GM18861 (cell line): ENCODE data around the gene B3GALNT2.
"Not testable (repeated sequence)": the region's sequence is repeated elsewhere in the genome, so short reads cannot be mapped to it uniquely, and the experiment has no call there.

Experiments
- ATAC-seq: cut with Tn5 transposase; IDR thresholded peaks from one replicate; pipeline ENCODE4 v1.9.1; 2021; ENCODE audit not compliant: unreplicated experiment

B3GALNT2 gene

DNA sequence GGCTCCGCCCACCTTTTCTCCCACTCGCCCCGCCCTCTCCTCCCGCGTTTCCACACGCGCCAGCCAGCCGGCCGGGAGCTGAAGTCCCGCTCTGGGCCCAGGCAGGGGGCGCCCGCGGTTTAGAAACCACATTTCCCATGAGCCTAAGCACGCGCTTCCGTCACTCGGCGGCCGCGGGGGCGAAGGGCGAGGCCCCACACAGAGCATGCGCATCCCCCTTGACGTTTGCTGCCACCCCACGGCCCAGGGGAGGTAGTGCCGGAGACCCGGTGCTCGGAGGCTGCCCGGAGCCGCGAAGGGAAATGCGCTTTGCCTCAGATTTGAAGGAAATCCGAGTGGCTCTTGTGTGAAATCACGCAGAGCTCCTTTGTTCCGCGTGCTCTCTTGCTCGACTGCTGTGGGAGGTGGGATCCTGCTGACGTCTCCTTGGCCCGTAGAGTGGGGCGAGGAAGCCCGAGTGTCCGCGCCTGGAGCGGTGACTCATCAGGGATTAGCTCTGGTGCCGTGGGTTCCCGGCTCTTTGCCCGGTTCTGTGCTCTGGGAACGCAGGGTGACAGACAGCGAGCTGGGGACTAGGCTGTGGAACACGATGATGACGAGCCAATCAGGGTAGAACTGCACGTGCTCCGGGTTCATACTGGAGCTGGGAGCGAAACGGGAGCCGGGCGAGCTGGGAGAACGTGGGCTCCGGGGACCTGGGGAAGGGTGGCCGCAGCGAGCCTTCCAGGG is 406 bp upstream of the B3GALNT2 start:
- ATAC-seq: peak; percentile 68

DNA sequence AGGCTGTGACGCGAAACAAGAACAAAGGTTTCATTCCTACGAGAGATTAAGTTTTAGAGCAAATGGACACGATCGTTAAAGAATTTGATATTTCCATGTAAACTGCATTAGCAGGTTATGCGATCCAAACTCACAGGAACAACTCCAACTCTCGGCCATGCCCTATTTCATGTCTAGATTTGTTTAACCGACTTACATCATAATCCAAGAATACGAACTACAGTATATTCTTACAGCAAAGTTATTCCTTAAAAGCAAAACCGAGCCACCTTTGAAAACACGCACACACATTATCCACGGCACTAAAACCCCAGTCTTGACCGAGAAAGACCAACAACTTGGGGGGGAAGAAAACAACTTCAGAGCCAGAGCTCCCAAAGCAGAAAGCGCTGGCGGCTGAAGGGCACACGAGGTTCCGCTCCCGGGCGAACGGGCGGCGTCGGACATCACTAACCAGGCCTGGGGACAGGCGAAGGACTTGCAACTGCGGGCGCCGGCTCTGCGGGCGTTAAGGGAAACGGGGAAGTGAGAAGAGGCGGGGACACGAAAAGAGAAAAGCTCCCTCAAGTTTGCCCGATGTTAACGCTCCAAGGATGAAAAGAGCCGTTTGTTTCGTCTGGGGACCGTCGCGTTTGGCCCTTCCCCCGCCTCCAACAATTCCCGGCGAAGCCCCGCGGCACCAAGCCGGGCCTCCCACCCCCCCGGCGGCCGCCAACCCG is 690 bp downstream of the B3GALNT2 start:
- ATAC-seq: peak; percentile 0

DNA sequence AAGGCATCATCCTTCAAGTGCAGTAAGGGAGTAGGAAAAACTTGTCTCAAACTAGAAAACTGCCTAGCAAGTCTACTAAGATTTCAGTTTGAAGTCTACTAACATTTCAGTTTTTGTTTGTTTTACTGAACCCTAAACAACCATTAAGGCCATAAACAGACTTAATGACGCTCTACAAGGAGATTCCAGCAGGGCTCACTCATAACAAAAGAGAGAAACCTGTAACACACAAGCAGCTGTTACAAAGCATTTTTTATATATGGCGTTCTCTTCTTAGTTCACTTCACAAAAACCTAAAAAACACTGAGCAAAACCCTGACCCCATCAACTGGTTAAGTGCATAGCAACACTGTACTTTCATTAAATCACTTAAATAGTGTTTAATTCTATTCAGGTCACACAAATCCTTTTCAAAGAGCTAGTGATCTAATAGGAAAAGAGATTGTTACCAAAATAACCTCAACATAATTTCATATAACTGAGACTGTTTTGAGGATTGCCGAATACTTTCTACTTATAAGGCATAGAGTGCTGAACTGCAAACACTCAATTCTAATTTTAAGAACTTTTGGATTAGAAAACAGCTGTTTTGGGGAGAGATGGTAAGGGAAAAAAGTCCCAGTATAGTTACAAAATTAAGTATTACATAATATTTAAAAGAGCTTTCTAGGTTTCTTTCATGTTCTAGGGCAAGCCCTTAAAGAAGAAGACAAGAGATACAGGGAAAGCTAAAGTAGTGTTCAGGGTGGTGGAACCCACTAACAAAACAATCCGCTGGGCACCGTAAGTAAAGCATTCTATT is 1.4 kb downstream of the B3GALNT2 start:
- ATAC-seq: no peak

DNA sequence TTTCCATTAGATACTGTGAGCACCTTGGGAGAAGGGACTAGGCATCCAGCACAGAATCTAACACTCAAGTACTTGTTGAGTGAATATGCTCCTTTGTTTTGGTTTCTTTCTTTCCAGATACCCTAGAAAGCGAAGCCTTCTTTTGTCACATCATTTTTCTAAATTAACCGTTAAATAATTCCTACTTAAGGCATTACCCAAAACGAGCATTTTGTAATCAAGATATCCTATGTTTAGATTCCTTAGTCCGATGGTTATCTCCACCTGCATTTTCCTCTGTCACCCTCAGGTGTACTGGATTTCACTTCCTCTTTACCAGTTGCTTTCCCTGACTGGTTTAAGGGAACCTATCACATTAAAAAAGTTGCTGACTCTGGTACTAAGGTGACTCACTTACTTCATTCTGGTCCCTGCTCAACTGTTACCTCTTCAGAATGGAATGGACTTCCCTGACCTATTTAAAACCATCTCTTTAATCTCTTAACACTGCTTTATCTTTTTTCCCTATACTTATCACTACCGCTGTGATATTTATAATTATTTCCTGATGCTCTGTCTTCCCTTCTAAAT is 3.2 kb downstream of the B3GALNT2 start:
- ATAC-seq: no peak

DNA sequence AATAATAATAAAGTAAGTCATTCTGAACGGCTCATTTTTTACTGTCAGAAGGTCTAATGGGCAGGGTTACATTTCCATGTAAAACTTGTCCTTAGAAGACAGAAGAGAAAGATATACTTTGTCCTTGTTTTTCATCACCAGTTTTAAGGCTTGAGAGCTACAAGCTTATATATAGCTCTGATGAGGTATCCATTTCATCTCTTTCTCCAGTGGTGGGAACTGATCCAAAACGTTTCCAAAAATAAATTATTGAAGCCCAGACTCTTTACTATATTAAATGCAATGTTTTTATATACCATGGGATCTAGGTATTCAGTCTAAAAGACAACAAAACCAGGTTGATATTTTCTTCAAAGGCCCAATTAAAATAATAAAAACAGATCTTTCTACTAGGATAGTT is 8.7 kb downstream of the B3GALNT2 start:
- no peak for ATAC-seq

DNA sequence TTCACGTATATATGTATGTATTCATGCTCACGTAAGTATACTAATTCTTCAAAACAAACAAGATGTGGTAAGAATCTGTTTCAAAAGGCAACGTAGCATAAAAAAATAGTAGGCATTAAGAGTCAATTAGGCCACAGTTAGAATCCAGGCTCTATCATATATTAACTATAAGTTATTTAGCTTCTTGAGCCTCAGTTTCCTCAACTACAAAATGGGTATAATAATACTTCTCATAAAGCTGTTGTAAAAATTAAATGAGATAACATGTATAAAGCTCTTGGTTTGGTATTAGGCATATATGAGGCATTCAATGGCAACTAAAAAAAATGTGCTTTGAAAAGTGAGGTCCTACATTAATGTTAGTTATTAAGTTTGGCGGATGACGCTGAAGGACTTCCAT is 9.2 kb downstream of the B3GALNT2 start:
- no peak for ATAC-seq

DNA sequence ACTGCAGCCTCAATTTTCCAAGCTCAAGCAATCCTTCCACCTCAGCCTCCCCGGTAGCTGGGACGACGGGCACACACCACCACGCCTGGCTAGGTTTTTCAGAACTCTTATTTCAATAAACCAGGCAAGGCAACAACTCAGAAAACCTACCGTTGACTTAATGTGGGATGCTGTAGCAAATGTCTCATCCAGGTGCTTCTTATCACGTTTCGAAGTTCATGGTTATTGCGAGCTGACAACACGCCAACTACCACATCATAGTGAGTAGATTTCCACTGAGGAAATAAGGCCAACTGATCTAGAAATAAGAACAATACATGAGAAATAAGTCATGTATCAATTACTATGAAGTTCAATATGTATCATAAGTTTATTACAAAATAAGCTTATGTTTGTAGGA is 9.7 kb downstream of the B3GALNT2 start:
- no peak for ATAC-seq

DNA sequence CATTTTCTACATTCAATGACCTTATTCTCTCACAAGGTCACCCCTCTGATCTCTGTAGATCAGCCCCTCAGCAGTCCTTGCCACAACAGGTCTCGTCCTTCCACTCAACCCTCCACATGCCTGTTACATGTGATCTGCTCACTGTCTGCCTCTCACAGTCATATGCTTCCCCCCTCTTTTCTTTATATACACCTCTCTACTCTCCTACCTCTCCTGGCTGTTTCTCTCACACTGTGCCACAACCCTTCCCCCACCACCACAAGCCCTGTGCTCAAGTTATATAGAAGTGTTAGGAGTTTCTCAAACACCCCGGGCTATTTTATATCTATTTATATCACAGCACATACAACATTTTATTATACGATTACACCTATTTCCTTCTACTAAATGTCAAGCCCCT is 12.6 kb downstream of the B3GALNT2 start:
- ATAC-seq: no peak

DNA sequence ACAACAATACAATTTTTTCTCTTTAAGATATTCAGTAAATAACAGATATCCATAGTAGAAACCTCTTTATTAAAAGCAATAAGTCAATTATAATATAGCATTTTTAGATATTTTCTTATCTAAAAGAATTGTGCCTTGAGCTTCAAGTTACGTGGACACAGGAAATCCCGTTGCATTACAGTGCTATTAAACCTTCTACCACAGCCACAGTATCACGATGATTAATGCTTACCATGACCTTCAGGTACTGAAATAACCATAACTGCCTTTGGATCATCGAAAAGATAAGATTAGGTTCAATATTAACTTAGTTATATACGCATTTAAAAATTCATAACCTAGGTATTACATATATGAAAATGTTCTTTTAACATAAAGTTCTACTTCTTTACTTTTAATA is 17.9 kb downstream of the B3GALNT2 start:
- no peak for ATAC-seq

DNA sequence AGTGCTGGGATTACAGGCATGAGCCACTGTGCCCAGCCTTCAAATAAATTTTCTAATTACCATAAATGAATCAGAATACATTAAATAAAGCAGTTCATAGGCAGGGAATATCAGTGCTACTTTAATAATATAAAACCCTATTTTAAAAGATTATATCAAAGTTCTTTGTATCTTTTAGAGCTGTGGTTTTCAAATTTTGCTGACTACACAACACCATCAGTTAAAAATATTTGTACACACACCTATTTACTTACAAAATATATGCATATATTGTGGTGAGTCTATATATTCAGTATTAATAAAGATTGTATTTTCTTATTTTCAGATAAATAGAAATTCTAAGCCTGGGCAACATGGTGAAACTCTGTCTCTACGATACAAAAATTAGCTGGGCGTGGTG is 18.7 kb downstream of the B3GALNT2 start:
- no peak for ATAC-seq

DNA sequence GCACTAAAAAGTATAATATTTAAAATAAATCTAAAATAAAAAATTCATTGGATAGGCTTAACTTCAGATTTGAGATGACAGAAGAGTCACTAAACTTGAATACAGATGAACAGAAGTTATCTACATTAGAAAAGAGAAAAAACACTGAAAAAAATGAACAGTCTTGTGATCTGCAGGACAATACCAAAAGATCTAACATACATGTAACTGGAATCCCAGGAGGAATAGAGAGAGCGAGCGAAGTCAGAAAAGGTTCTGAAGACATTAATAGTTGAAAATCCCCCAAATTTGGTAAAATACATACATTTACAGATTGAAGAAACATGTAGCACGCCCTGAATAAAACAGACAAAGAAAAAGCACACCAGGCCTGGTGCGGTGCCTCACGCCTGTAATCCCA is 21.2 kb downstream of the B3GALNT2 start:
- no peak for ATAC-seq

DNA sequence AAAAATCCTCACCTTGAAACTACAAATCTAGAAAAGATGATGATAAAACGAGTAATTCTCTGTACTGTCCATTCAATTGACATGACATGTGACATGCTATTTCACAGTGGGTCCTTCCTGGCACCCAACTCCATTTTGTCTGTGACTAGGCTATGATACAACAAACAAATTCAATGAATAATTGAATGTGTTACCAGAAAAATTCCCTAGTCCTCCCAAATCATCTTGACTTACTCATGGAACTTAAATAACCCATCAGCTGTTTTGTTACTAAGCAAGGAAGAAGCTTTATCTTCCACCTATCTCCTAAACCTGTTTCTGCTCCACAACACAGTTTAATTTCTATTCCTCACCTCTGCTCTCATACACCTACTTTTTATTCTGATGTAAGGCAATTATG is 30.4 kb downstream of the B3GALNT2 start:
- ATAC-seq: no peak

DNA sequence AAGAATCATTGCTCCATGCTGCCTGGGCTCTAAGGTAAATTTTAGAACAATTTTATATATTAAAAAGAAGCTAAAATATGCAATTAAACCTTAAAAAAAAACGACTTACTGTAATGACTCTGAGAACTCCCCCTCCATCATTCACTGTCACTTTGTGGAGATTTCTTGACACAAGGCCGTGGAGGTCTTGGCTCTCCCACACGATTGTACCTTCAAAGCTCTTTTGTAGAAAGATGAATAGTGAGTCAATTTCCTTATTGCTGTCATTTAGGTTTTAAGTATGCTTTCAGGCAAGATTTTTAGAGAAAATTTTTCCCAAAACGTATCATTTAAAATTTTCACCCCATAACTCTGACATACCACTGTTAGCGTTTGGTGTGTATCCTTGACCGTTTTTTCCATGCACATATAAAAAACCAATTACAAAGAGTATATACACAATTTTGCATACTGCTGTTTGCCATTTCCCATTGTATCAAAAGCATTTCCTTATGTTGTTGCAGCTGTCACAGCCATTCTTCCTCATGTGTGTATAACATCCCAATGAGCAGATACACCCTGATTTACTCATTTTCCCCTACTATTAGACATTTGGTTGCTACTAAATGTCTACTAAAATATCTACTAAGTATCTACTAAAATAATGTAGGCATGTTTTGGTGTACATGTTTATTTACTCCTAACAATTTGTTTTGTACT is 33.4 kb downstream of the B3GALNT2 start:
- ATAC-seq: no peak

DNA sequence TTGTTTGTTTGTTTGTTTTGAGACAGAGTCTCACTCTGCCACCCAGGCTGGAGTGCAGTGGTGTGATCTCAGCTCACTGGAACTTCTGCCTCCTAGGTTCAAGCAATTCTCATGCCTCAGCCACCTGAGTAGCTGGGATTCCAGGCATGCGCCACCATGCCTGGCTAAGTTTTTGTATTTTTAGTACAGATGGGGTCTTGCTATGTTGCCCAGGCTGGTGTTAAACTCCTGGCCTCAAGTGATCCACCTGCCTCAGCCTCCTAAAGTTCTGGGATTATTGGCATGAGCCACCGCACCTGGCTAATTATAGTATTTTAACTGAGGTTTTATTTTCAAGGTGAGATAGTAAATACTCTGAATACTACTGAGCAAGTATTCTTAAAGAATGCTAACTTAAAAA is 34.4 kb downstream of the B3GALNT2 start:
- ATAC-seq: not testable (repeated sequence)

DNA sequence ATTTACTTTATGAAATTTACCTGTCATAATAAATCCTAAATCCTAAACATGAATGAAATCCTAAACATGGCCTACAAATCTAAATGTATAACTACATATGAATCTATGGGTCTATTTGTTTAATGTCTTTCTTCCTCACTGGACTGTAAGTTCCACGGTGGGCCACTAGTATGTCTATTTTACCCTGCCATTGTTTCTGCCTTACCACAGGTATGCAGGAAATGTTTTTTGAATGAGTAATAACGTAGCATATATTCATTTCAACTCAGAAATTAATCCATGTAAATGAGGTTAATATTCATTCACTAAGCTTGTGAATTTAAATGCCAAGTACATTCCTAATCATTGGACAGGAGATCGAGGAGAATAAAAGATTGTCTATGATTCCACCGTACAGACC is 35.3 kb downstream of the B3GALNT2 start:
- ATAC-seq: no peak

DNA sequence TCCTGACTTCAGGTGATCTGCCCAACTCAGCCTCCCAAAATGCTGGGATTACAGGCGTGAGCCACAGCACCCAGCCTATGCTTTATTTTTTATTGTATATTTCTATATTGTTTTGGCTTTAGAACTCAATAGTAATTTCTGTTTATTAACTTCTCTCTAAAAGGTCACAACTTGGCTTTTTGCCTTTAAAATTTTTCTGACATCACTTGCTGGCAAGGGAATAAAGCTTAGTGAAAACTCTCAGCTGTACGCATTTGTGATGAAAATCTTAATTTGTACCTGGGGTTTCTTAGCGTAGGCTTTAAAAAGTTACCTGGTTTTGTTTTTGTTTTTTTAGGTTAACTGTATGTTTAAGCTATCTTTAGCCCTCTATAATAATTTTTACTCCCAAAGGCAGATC is 36.2 kb downstream of the B3GALNT2 start:
- ATAC-seq: no peak

DNA sequence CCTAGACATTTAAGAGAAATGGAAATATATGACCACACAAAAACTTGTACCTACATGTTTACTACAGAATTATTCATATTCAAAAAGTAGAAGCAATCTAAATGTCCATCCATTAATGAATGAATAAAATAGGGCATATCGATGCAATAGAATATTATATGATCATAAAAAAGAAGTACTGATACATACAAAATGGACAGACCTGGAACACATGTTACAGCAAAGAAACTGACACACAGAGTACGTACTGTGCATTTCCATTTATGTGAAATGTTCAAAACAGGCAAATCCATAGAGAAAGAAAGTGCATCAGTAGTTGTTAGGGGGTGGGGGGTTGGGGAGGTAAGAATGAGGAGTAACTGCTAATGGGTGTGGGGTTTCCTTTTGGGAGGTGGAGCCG is 39.2 kb downstream of the B3GALNT2 start:
- no peak for ATAC-seq

DNA sequence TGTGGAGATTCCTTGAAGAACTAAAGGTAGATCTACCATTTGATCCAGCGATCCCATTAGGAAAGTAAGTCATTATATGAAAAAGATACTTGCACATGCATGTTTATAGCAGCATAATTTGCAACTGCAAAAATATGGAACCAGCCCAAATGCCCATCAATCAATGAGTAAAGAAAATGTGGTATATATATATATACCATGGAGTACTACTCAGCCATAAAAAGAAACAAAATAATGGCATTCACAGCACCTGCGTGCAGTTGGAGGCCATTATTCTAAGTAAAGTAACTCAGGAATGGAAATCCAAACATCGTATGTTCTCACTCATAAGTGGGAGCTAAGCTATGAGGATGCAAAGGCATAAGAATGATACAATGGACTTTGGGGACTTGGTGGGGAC is 41.4 kb downstream of the B3GALNT2 start:
- not testable (repeated sequence) for ATAC-seq

DNA sequence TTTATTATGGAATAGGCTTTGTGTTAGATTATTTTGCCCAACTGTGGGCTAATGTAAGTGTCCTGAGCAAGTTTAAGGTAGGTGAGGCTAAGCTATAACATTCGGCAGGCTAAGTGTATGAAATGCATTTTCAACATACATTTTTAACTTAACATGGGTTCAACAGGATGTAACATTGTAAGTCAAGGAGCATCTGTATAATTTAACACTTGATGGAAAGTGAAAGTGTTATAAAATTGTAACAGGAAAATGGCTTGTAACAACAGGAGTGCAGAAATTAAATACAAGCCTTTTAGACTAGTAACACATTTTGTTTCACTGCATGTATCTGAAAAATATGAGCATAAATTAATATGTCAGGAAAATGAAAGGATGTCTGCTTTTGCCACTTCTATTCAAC is 42.3 kb downstream of the B3GALNT2 start:
- ATAC-seq: no peak

DNA sequence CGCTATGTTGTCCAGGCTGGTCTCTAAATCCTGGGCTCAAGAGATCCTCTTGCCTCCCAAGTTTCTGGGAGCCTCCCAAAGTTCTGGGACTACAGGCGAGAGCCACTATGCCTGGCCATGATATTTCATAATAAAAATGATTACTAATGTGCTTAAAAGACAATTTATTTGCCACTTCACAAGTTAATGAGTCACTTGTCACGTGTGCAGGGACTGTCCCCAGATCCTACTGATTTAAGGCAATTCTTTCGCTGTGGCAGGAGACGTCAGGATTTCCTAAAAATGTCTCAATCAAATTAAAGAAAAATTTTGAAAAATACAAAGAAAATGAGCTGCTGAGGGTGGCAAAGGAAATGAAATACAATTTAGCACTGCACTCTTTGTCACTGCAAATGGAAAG is 43.5 kb downstream of the B3GALNT2 start:
- ATAC-seq: no peak

DNA sequence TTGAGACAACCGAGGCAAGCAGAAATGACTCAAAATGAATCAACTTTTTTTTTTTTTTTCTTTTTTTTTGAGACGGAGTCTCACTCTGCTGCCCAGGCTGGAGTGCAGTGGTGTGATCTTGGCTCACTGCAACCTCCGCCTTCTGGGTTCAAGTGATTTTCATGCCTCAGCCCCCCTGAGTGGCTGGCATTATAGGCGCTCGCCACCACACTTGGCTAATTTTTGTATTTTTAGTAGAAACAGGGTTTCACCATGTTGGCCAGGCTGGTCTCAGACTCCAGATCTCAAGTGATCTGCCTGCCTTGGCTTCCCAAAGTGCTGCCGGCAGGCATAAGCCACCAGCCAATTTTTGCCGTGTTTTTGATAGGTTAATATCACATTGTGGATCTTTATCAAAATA is 46.4 kb downstream of the B3GALNT2 start:
- ATAC-seq: not testable (repeated sequence)
